Adrenal gland (tissue), 12 donors: ENCODE measurements around the gene CAMK1D. TPM values are rescaled to one million over a fixed set of nuclear protein-coding genes. Genes with fewer than 3 reads are reported as not detected.

Experiments used
- DNase-seq, 7 donors: peaks; one replicate each; pipeline ENCODE4 v3.0.0-alpha.2; 2019 to 2020
- H3K27ac ChIP-seq, 5 donors: fragments of 200-600 bp; sonication (generic) in 4 of 5; 1 replicate in 3 of 5; 2 replicates in 2 of 5; pipeline versions ENCODE4 v1.5.1 to v1.8.0; 2016 to 2020; ENCODE audit warnings: mild to moderate bottlenecking in 1 of 5
- H3K27me3 ChIP-seq: fragments of 200-600 bp; 2 replicates; pipeline ENCODE4 v1.8.0; 2021
- H3K36me3 ChIP-seq, 2 donors: fragments of 200-600 bp; replicated peaks in 1 of 2; 1 replicate in 1 of 2; 2 replicates in 1 of 2; pipeline versions ENCODE4 v1.5.1 to v1.8.0; 2018 to 2022
- H3K4me1 ChIP-seq, 2 donors: fragments of 200-600 bp; replicated peaks in 1 of 2; 1 replicate in 1 of 2; 2 replicates in 1 of 2; pipeline versions ENCODE4 v1.5.1 to v1.8.0; 2018 to 2021
- H3K4me3 ChIP-seq, 4 donors: fragments of 200-600 bp; sonication (generic) in 3 of 4; one replicate each; pipeline ENCODE4 v1.5.1; 2016 to 2018
- H3K9me3 ChIP-seq, 3 donors: fragments of 200-600 bp; sonication (generic) in 1 of 3; replicated peaks in 1 of 3; 1 replicate in 2 of 3; 2 replicates in 1 of 3; pipeline versions ENCODE4 v1.5.1 to v1.8.0; 2016 to 2021
- POLR2A ChIP-seq, 2 donors: fragments of 450-650 bp; IDR thresholded peaks; one replicate each; pipeline ENCODE4 v1.6.1; 2017; ENCODE audit warnings: antibody characterized with exemption in 2 of 2, mild to moderate bottlenecking in 2 of 2, moderate library complexity in 1 of 2
- WGBS, 4 donors: extraction: QIAGEN DNeasy Blood & Tissue Kit in 2 of 4; methylation state at CpG; one replicate each; pipeline versions ENCODE4 v1.1.5 to v1.1.7; 2013 to 2017; 5-methylcytosine and 5-hydroxymethylcytosine counted together
- intact Hi-C, 2 donors: fragments of 100-400 bp; cut with DNase I; formaldehyde crosslinking; loops; one replicate each; pipeline versions ENCODE4 v1.14.1 to v1.15.0; 2022 to 2023
- polyA plus RNA-seq, 3 donors: library from polyadenylated mRNA; stranded (reverse); fragments of 200-250 nt in 2 of 3; fragments of 350-450 nt in 1 of 3; fragmentation: Illumina TruSeq in 1 of 3; extraction: RNeasy Lipid Tissue Mini Kit (QIAGEN cat#74804) in 1 of 3; gene quantifications; one replicate each; pipeline ENCODE4 v1.2.3, GENCODE V29; 2013 to 2014
- total RNA-seq, 9 donors: library from RNA; depleted of rRNA in 4 of 9; stranded (reverse); fragments of >200 nt in 4 of 9; fragments of 120-200 nt in 1 of 9; fragmentation: NEBNext Ultra II Directional in 1 of 9; extraction: Animal tissue kit (Norgen Biotek cat#: 25700) in 1 of 9; gene quantifications; one replicate each; pipeline versions ENCODE4 v1.1.0 to v1.2.4, GENCODE V29; 2013 to 2023
- TF ChIP-seq, protein P1 (sequence below), 6 experiments: fragments of 450-650 bp in 4 of 6; fragments of 200-600 bp in 2 of 6; sonication (generic) in 1 of 6; IDR thresholded peaks; 1 replicate in 5 of 6; 2 replicates in 1 of 6; pipeline versions ENCODE4 v1.5.1 to v1.8.0; 2016 to 2021; ENCODE audit warnings: antibody characterized with exemption in 6 of 6, mild to moderate bottlenecking in 2 of 6, moderate library complexity in 1 of 6
- donor health status: healthy with polysubstance abuse.
- donor health status: Bipolar disorder and iron deficiency.
- donor health status: DM: yes; HTN: yes; CAD: no.
- donor health status: DM: no; HTN: no; CAD: no.
- donor health status: DM: no; HTN: no; CAD: no.
- donor health status: DM: yes; HTN: yes; CAD: no.

Gene CAMK1D
- total and polyA plus RNA-seq, 12 donors: 2.3 to 9.4 (median 6.5) TPM

DNA sequence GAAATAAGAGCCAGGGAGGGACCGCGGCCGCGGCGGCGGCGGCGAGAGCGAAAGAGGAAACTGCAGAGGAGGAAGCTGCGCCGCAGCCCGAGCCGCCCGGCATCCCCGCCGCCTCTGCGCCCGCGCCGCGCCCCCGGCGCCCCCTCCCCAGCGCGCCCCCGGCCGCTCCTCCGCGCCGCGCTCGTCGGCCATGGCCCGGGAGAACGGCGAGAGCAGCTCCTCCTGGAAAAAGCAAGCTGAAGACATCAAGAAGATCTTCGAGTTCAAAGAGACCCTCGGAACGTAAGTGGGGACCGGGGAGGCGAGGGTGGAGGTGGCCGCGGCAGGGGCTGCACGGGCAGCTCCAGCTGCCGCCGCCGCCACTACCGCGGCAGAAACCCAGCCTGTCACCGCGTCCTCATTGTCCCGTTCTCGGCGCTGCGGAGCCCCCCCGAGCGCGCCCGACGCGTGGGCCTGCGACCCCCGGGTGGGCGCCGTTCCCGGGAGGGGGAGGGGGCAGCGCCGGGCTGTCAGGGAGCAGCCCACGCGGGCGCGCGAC lies 351 bp downstream of the CAMK1D start:
- peaks cover 4 to 5% of the 10 kb centered on the region in 2 donors for H3K4me1 ChIP-seq
- H3K27me3 ChIP-seq: no peaks in the 10 kb centered on the region
- DNase-seq: peak in 1 of 7 donors; percentile 29
- no peaks in the 10 kb centered on the region for H3K9me3 ChIP-seq
- no peaks in the 10 kb centered on the region for H3K36me3 ChIP-seq
- intact Hi-C loops: no loop called here
- peak overlapping the region in 3 of 4 donors; percentile 33 to 80 (median 54) for H3K4me3 ChIP-seq
- WGBS, 4 donors: 0 to 1% (median 0%) methylated on average over 17 to 70 of the region's 73 CpGs
- peak overlapping the region in 3 of 5 donors; percentile 32 to 88 (median 71) for H3K27ac ChIP-seq
- TF ChIP-seq, protein P1, sequence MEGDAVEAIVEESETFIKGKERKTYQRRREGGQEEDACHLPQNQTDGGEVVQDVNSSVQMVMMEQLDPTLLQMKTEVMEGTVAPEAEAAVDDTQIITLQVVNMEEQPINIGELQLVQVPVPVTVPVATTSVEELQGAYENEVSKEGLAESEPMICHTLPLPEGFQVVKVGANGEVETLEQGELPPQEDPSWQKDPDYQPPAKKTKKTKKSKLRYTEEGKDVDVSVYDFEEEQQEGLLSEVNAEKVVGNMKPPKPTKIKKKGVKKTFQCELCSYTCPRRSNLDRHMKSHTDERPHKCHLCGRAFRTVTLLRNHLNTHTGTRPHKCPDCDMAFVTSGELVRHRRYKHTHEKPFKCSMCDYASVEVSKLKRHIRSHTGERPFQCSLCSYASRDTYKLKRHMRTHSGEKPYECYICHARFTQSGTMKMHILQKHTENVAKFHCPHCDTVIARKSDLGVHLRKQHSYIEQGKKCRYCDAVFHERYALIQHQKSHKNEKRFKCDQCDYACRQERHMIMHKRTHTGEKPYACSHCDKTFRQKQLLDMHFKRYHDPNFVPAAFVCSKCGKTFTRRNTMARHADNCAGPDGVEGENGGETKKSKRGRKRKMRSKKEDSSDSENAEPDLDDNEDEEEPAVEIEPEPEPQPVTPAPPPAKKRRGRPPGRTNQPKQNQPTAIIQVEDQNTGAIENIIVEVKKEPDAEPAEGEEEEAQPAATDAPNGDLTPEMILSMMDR (IDR thresholded peaks at IDR 0.05): no peak
- TF ChIP-seq POLR2A (IDR thresholded peaks at IDR 0.05): no peak

- DNase-seq: peak; percentile 21 to 65 (median 31)
- H3K4me1 ChIP-seq: peaks cover 4 to 5% of the 10 kb centered on the region in 2 donors
- H3K27me3 ChIP-seq: no peaks in the 10 kb centered on the region
- peak overlapping the region in 3 of 5 donors; percentile 32 to 88 (median 71) for H3K27ac ChIP-seq
- WGBS, 4 donors: 0 to 1% (median 1%) methylated on average over 25 to 47 of the region's 47 CpGs
- H3K9me3 ChIP-seq: no peaks in the 10 kb centered on the region
- H3K4me3 ChIP-seq: peak overlapping the region in 3 of 4 donors; percentile 33 to 80 (median 54)
- no peaks in the 10 kb centered on the region for H3K36me3 ChIP-seq
- intact Hi-C loops: no loop called here
- TF ChIP-seq, protein P1 (IDR thresholded peaks at IDR 0.05): peak in 2 of 6 experiments; percentile 14 to 26
- no peak for TF ChIP-seq POLR2A (IDR thresholded peaks at IDR 0.05)
Measured at GRCh38 chr10:12350167-12350872, 973 bp downstream of the CAMK1D start.

GRCh38 chr10:12350925-12351324 lies 1.6 kb downstream of the CAMK1D start:
- Histone ChIP-seq H3K36me3 (no peaks in the 10 kb centered on the region), H3K4me1 (peaks cover 4 to 5% of the 10 kb centered on the region in 2 donors), H3K27me3 (no peaks in the 10 kb centered on the region), H3K9me3 (no peaks in the 10 kb centered on the region), H3K27ac (peak overlapping the region in 2 of 5 donors; percentile 71 to 88), H3K4me3 (peak overlapping the region in 2 of 4 donors; percentile 54 to 80)
- no peak for TF ChIP-seq POLR2A (IDR thresholded peaks at IDR 0.05)
- TF ChIP-seq, protein P1 (IDR thresholded peaks at IDR 0.05): no peak
- intact Hi-C loops: no loop called here
- 18 to 24% (median 22%) methylated on average over 9 of the region's 9 CpGs for WGBS, 4 donors
- no peak for DNase-seq

- H3K9me3 ChIP-seq: no peaks in the 10 kb centered on the region
- intact Hi-C loops: no loop called here
- 54 to 72% (median 60%) methylated on average over 1 to 8 of the region's 8 CpGs for WGBS, 4 donors
- no peak for TF ChIP-seq POLR2A (IDR thresholded peaks at IDR 0.05)
- TF ChIP-seq, protein P1 (IDR thresholded peaks at IDR 0.05): no peak
- no peak for DNase-seq
- no peaks in the 10 kb centered on the region for H3K27me3 ChIP-seq
- peaks cover 4 to 5% of the 10 kb centered on the region in 2 donors for H3K4me1 ChIP-seq
- no peak overlapping the region for H3K27ac ChIP-seq
- no peak overlapping the region for H3K4me3 ChIP-seq
- no peaks in the 10 kb centered on the region for H3K36me3 ChIP-seq
Measured at GRCh38 chr10:12351447-12351846, 2.1 kb downstream of the CAMK1D start.
